GM19468 (cell line): ENCODE results near the gene OR2F2.
A peak's percentile ranks its signal among the peaks of the same experiment; 100 is the strongest.

Experiments
- ATAC-seq: cut with Tn5 transposase; IDR thresholded peaks from one replicate; pipeline ENCODE4 v1.9.1; 2021; ENCODE audit warnings: mild to moderate bottlenecking, moderate library complexity, moderate number of reproducible peaks; ENCODE audit not compliant: unreplicated experiment; ENCODE audit errors: extremely low read depth

OR2F2 gene

GRCh38 chr7:143934526-143935325 lies at the start of gene OR2F2:
OR2F2 (plus strand) TSS chr7:143935233; CDS start chr7:143935233, 0 bp downstream.
- no peak for ATAC-seq

GRCh38 chr7:143885951-143886350 lies 49.1 kb upstream of the OR2F2 start:
- no peak for ATAC-seq

- ATAC-seq = no peak
Observed at GRCh38 chr7:143886826-143887477, 48.1 kb upstream of the OR2F2 start.

GRCh38 chr7:143889068-143889467 lies 46.0 kb upstream of the OR2F2 start:
- no peak for ATAC-seq

- ATAC-seq = no peak
Observed at GRCh38 chr7:143890558-143890957, 44.5 kb upstream of the OR2F2 start.

- no peak for ATAC-seq
Observed at GRCh38 chr7:143891457-143891856, 43.6 kb upstream of the OR2F2 start.

GRCh38 chr7:143892527-143893300 lies 42.3 kb upstream of the OR2F2 start:
- peak; percentile 92 for ATAC-seq

- no peak for ATAC-seq
Observed at GRCh38 chr7:143896667-143897066, 38.4 kb upstream of the OR2F2 start.

GRCh38 chr7:143898810-143899209 lies 36.2 kb upstream of the OR2F2 start:
- no peak for ATAC-seq

- ATAC-seq = no peak
Observed at GRCh38 chr7:143900230-143900766, 34.7 kb upstream of the OR2F2 start.

GRCh38 chr7:143901332-143901667 lies 33.7 kb upstream of the OR2F2 start:
- ATAC-seq = no peak

- peak; percentile 80 for ATAC-seq
Observed at GRCh38 chr7:143901668-143902331, 33.2 kb upstream of the OR2F2 start, which contains the start of gene TCAF1. TCAF1 (minus strand) TSS chr7:143902176; CDS start chr7:143876608, 25,568 bp downstream.

GRCh38 chr7:143902332-143902899 lies 32.6 kb upstream of the OR2F2 start:
- ATAC-seq = no peak

GRCh38 chr7:143905509-143905908 lies 29.5 kb upstream of the OR2F2 start:
- no peak for ATAC-seq

- ATAC-seq = no peak
Observed at GRCh38 chr7:143906151-143906550, 28.9 kb upstream of the OR2F2 start.

GRCh38 chr7:143906895-143907294 lies 28.1 kb upstream of the OR2F2 start:
- no peak for ATAC-seq

GRCh38 chr7:143908120-143908519 lies 26.9 kb upstream of the OR2F2 start:
- ATAC-seq = no peak

GRCh38 chr7:143909863-143910262 lies 25.2 kb upstream of the OR2F2 start:
- ATAC-seq = no peak

- no peak for ATAC-seq
Observed at GRCh38 chr7:143910473-143911248, 24.4 kb upstream of the OR2F2 start.
